LoVo (cell line): ENCODE measurements around the gene GNG7.
"Not testable (repeated sequence)": the region's sequence is repeated elsewhere in the genome, so short reads cannot be mapped to it uniquely, and the experiment has no call there.

Experiments used
- DNase-seq: peaks from one replicate; pipeline ENCODE4 v3.0.0-alpha.2; 2016; ENCODE audit warnings: low spot score

GNG7 gene

DNA sequence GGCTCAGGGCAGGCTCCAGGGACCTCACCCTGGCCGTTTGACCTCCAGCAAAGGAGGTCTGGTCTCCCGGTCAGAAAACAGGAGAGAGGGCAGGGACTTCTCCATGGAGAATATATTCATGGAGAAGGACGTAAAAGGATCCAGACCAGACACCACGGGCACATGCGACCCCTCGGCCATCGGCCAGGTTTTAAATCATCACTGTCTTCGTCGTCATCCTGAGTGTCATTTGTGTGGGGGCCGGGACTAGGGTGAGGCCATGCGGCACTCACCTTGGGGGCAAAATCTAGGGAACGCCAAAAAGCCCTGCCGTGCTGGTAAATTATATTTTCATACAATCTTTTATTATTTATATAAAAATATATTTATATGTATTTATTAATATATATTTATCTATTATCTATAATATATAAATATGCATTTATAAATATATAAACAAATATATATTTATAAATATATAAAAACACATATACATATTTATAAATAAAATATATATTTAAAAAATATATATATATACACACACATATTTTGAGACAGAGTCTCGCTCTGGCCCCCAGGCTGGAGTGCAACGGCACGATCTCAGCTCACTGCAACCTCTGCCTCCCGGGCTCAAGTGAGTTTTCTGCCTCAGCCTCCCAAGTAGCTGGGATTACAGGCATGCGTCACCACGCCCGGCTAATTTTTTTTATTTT is 151.2 kb downstream of the GNG7 start:
- DNase-seq = no peak

DNA sequence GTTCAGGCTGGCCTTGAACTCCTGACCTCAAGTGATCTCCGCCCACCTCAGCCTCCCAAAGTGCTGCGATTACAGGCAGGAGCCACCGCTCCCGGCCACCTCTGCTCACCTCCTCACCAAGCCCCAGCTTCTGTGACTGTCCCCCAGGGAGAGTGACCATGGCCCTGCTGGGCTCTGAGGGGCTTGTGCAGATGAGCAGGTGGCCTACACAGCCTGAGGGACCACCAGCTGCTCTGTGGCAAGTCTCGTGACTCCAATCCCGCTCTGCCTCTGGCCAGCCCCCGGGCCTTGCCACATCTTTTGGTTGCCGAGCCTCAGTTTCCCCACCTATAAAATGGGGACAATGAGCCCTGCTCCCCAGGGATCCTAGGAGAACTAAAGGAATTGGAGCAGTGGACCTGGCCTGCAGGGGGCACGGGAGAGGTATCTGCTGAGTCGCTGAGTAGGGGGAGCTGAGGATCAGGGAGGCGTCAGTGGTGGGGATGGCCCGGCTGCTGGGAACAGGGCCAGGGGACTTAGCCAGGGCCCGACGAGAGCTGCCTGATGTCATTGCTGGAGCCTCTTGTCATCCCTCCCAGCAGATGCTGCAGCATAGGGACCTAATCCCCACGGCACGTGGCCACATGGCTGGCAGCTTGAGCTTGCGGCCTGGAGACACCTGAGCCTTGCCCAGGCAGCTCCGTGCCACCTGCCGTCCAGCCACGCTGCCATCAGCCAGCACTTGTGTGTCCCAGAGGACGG is 151.9 kb downstream of the GNG7 start:
- DNase-seq = no peak

DNA sequence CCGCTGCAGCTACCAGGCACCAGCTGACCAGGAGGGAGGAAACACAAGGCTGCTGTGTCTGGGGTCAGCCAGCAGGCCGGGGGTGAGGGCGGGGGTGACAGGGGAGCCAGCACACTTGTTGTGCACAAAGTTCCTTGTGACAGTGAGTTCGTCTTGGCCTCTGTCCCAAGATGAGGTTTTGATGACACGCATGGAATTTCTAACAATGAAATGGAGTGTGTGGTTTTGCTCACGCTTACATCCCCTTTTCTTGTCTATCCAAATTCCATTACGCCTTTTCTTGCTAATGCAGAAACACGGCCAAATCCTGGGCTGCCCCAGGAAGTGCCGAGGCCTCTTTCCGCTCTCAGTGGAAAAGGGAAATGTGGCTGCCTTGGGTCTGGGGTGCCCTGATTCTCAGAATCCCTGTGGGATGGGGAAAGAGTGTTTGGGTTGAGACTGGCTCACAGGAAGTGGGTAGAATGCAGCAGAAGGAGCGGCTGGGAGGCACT is 152.7 kb downstream of the GNG7 start:
- DNase-seq = no peak

DNA sequence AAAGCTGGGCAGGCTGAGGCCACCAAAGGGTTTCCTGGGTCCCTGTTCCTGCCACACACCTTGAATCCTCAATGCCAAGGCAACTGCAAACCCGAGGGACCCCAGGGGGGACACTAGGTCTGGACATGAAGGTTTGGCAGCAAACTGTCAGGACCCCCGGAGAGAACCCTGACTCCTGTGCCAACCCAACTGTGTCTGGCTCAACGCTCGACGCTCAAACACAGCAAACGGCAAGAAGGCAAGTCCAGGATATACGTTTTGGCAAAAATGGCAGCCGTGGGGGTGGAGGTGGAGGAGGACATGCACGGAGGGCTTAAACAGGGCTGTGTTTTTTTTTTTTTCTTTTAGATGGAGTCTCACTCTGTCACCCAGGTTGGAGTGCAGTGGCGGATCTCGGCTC is 153.5 kb downstream of the GNG7 start:
- DNase-seq = no peak

DNA sequence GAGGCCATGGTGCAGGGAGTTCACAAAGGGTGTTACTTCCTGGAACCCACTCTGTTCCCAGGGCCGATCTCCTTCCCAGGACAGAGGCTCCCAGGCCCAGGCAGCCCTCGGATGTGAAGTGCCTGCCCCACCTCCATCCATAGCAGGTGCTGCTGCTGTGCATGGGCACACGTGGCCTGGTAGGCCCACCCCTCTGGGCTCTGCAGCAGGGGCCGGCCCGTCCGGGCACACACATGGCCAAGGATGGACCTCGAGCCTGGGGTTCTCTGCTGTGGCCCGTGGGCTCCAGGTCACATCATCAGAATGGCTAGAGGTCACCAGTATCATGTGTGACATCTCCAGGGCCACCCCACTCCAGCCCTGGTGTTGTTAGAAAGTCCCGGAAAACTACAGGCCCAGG is 154.8 kb downstream of the GNG7 start:
- no peak for DNase-seq

DNA sequence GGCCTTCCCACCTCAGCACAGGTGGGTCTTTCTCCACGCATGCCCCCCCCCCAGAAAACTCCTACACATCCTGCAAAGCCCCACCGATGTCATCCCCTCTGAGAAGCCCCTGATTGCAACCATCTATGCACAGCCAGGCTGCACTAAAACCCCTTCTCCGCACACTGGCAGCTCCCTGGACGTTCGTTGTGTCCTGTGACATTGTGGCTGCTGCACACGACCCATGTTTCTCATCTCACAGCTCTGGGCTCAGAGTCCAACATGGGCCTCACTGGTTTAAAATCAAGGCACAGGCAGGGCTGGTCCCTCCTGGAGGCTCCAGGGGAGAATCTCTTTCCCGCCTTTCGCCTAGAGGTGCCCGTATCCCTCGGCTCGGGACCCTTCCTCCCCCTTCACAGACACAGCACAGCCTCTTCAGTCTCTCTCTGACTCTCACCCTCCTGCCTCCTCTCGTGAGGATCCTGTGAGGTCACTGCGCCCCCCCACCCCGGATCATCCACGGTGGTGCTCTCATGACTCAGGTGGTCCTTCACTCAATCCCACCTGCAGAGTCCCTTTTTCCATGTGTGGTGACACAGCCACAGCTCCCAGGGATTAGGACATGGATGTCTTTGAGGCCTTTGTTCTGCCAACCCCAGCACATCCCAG is 155.3 kb downstream of the GNG7 start:
- no peak for DNase-seq

DNA sequence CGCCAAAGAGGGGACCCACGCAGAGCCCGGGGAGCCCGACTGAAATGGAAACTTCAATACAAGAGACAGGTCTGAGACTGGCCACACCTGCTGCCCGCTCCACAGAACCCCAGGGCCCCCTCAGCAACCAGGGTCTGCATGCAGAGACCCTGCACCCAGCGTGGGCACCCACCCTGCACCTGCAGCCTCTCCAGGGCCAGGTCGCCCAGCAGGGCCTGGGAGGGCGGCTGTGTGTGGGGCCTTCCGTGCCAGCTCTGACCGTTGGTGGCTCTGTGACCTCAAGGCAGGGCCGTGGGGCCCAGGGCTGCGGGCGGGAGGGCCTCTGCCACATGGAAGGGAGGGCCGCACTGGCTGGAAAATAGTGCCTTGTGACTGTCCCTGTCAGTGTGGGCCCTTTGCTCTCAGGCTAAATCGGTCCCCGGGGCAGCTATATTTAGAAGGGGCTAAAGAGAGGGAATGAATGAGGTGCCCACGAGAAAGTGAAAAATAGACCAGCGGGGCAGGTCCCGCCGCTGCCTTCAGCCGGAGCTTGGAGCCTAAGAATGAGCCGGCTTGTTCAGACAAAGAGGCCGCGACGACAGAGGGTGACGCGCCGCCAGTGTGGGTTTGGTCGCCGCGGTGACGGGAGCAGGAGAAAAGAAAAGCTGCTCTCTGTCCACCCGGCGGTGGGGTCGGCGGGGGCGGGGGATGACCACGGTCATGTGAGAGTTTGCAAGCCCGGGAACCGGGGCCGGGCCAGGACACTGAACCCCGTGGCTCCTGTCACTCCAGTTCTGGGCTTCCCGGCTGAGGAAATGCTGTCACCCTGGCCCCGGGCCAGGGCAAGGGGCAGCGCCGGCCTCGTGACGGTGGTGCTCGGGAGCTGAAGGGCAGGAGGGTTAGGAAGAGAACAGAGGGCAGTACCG is 156.1 kb downstream of the GNG7 start:
- no peak for DNase-seq

DNA sequence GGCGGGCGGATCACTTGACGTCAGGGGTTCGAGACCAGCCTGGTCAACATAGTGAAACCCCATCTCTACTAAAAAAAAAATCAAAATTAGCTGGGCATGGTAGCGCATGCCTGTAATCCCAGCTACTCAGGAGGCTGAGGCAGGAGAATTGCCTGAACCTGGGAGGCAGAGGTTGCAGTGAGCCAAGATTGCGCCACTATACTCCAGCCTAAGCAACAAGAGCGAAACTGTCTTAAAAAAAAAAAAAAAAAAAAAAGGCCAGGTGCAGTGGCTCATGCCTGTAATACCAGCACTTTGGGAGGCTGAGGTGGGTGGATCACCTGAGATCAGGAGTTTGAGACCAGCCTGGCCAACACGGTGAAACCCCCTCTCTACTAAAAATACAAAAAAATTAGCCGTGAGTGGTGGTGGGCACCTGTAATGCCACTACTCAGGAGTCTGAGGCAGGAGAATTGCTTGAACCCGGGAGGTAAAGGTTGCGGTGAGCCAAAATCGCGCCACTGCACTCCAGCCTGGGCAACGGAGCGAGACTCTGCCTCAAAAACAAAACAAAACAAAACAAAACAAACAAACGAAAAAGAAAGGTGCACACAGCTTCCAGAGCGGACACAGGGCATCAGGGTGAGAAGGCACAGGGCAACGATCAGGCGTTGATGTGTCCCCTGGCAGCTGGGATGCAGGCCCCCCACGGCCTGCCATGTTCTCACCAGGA is 156.9 kb downstream of the GNG7 start:
- not testable (repeated sequence) for DNase-seq

DNA sequence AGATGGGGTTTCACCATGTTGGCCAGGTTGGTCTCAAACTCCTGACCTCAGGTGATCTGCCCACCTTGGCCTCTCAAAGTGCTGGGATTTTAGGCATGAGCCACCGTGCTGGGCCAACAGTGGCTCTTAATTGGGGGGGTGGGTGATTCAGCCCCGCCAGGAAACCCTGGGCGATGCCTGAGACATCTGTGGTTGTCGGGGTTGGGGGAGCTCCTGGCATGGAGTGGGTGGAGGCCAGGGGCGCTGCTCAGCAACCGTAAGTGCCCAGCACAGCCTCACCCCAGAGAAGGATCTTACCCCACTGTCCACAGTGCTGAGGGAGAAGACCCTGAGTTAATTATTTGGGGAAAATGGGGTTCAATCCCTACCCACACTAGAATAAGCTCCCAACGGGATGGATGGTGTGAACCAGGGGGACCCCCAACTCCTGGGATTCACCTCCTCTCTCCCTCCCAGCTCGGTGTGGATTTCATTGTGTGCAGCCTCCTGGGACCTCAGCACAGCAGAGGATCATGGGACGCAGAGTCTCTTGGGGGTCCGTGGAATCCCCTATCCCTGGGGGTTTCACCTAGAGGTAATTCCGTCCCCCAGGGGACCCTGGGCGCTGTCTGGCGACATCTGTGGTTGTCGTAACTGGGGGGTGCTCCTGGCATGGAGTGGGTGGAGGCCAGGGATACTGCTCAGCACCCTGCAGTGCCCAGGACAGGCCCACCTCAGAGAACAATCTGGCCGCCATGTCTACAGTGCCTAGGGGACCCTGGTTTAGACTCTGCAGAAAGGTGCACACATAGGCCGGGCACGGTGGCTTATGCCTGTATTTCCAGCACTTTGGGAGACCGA is 157.7 kb downstream of the GNG7 start:
- no peak for DNase-seq

DNA sequence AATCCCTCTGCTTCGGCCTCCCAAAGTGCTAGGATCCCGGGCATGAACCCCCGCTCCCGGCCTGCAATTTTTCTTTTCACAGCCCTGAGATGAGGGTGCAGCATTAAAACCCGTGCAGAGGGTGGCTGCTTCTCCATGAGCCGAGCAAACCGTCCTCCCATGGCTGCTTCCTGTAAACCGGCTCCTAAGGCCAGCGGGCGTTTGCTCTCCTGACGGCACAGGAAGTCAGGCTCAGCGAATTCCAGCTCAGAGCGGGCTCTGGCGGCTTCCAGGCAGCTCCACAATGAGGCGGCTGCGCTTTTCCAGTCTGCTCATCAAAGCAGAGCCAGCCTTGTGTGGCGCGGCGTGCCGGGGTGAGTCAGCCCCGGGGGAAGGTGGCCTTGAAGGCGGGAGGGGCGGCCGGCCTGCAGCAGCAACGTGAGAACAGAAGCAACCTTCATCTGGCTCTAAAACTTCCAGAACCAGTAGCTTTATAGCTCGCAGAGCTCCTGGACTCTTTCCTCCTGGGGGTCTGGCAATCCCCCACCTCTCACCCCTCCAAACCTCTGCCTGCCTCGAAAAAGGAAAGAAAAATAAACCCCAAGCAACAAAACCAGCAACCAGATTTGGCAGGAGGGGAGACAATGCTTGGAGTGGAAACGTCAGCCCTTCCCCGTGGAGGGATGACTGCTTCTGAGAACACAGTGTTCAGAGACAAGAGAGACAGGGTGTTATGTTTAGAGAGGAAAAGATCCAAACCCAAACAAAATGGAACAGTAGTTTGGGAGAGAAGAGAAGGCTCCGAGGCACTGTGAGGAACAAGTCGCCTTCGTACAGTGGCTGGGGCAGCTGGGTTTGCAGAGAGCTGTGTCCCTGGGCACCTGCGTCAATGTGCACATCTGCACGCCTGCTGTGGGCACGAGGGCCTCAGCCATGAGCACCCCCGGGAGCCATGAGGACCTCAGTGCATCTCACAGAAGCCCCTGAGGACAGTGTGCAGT is 158.7 kb downstream of the GNG7 start:
- DNase-seq = peak; percentile 86

DNA sequence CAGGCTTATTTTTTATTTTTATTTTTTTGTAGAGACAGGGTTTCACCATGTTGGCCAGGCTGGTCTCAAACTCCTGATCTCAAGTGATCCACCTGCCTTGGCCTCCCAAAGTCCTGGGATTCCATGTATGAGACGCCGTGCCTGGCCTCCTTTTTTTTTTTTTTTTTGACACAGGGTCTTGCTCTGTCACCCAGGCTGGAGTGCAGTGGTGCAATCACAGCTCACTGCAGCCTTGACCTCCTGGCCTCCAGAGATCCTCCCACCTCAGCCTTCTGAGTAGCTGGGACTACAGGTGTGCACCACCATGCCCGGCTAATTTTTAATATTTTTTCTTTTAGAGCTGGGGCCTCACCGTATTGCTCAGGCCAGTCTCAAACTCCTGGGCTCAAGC is 159.4 kb downstream of the GNG7 start:
- not testable (repeated sequence) for DNase-seq

DNA sequence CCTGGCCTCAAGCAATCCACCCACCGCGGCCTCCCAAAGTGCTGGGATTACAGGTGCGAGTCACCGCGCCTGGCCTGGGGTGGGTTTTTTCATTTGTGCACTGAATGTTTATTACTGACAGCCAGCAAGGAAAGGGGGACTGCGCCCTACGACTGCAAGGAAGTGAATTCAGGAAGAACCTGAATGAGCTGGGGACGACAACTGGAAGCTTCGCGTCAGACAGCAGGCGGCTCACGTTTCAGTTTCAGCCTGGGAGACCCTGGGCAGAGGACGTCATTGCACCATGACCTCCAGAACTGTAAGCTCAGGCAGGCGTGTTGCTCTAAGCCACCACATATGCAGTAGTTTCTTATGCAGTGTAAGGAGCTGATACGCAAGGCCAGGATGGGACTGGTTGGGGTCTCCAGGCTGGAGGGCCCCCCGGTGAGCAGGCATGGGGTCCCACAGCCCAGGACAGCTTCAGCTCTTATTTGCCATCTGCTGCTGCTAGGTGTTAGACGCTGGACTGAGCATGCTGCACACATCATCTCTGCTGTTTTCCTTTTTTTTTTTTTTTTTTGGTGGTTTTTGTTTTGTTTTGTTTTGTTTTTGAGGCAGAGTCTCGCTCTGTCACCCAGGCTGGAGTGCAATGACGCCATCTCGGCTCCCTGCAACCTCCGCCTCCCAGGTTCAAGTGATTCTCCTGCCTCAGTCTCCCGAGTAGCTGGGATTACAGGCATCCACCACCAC is 160.0 kb downstream of the GNG7 start:
- DNase-seq = no peak

DNA sequence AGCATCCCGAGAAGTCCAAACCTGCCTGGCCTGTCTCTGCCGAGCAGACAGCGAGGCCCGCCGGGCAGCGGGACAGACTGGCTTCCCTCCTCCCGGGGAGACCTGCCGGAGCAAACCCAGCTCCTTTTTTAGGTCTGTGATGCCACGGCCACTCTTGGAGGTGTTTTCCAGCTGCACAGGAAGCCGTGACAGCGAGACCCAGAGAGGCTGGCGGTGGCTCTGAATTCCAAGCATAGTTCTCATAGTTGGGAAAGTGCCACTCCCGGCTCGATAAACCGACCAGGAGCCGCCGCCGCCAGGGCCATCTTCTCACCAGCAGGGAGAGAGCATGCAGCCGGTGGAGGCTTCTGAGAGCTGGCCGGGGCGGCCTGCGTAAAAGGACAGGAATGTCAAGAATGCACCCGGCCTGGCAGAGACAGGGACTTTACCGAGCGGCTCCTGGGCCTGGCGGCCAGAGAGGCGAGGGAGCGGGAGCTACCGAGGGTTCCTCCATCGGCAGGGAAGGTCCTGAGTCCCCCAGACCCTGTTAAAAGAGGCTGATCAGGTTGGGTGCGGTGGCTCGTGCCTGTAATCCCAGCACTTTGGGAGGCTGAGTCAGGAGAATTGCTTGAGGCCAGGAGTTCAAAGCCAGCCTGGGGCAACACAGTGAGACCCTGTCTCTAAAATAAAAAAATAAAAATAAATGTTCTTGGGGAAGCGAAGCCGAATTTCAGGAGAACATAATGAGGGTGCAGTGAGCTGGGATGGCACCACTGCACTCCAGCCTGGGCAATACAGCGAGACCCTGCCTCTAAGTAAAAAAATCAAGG is 161.6 kb downstream of the GNG7 start:
- peak; percentile 95 for DNase-seq

DNA sequence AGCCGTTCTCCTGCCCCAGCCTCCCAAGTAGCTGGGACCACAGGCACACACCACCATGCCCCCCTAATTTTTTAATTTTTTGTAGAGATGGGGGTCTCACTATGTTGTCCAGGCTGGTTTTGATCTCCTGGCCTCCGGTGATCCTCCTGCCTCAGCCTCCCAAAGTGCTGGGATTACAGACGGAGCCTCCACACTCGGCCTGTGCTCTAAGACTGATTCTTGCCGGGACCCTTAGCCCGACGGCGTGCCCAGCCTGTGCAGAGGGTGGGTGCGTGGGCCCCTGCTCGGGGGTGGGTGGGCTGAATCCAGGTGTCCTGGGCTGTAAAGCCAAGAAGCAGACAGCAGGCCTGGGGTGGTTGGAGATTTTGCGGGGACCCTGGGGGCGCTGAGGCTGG is 162.2 kb downstream of the GNG7 start:
- no peak for DNase-seq

DNA sequence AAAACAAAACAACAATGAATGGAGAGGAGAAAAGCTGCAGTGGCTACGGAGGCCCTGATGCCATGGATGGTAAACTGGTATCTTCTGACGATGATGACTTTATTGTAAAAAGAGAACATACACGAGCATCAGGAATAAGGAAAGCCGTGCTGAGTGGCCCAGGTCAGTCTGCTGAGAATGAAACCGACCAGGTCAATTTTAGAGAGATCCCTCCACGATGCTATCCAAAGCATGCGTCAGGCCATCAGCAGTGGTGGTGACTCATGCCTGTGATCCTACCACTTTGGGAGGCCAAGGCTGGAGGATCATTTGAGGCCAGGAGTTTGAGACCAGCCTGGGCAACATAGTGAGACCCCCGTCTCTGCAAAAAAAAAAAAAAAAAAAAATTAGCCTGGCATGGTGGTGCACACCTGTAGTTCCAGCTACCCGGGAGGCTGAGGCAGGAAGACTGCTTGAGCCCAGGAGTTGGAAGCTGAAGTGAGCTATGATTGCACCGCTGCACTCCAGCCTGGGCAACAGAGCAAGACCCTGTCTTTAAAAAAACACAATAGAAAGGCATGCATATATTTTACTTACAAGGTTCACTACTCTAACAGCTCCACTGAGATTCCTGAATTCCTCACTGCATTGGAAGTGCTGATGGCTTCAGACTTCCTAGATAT is 164.3 kb downstream of the GNG7 start:
- no peak for DNase-seq

DNA sequence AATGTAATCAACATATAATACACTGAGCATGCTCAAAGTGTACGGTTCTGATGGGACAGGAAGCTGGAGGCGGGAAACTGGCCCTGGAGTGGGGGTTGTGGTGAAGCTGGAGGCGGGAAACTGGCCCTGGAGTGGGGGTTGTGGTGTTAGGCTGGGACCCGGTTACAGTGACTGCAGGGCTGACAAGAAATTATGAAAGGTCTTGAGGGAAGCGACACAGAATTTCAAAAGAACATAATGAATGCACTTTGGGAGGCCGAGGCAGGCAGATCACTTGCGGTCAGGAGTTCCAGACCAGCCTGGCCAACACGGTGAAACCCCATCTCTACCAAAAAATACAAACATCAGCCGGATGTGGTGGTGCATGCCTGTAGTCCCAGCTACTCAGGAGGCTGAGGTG is 164.9 kb downstream of the GNG7 start:
- DNase-seq = not testable (repeated sequence)

DNA sequence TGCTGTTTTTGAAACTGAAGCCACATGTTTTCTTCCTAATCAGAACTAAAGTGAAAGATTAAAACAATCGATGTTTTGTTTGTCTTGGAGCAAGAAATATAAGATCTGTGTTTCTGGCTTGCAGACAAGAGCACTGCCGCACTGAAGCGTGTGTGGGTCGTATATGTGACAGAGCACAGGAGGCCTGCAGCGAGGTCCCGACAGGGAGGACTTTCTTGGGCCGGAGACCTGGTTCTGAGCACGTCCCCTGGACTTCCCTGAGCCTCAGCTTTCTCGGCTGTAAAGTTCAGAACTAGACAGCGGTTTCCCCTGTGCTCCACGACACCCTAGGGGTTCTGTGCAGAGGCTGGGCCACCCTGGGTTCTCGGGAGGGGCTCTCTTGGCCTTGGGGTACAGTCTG is 166.0 kb downstream of the GNG7 start:
- DNase-seq = no peak
